Measurements from ENCODE around the gene RHOD.

Gene RHOD

DNA sequence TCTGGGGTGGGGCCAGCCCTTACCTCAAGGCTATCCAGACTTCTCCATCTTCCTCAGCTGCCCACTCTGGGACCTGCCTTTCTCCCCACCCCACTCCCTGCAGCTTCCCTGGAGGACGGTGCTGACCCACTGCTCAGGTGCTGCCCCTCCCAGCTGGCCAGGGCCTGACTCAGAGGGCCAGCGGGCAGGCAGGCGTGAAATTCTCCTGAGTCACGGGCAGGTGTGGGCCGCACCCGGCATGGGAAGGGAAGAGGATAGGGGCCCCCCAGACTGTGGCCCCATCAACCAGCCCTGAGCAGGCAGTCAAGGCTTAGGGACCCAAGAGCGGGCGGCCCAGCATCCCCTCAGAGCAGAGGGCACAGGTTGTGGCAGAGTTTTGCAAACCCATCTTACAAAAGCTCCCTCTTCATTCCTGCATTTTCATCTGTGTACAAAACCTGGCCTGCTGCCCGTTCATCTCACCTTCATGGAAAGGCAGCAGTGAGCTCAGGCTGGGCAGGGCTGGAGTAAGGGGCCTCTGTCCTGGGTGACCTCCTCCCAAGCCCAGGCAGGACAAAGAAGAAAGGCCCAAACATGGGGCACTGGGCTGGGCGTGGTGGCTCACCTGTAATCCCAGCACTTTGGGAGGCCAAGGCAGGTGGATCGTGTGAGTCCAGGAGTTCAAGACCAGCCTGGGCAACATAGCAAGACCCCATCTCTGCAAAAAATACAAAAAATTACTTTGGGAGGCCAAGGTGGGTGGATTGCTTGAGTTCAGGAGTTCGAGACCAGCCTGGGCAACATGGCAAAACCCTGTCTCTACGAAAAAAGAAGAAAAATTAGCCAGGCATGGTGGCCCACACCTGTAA lies 6.1 kb downstream of the RHOD start:
- DNase-seq (ENCODE audit: low spot score), result no peak

DNA sequence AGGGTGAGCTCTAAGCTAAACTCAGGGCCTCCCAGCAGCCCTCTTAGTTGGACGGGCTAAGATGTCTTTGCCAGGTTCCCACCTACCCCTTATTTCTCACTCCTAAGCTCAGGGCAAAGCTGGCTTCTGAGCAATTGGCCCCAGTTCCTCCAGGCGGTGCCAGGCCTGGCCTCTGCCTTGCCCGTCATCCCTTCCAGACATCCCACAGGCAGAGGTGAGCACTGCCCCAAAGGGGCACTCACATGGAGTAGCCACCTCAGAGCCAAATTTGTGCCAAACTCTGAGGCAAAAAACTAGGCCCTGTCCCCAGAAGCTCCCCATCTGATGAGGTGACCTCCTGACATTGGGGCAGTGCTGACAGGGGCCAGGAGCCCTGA lies 9.7 kb downstream of the RHOD start:
- DNase-seq (ENCODE audit: low spot score), result no peak

DNA sequence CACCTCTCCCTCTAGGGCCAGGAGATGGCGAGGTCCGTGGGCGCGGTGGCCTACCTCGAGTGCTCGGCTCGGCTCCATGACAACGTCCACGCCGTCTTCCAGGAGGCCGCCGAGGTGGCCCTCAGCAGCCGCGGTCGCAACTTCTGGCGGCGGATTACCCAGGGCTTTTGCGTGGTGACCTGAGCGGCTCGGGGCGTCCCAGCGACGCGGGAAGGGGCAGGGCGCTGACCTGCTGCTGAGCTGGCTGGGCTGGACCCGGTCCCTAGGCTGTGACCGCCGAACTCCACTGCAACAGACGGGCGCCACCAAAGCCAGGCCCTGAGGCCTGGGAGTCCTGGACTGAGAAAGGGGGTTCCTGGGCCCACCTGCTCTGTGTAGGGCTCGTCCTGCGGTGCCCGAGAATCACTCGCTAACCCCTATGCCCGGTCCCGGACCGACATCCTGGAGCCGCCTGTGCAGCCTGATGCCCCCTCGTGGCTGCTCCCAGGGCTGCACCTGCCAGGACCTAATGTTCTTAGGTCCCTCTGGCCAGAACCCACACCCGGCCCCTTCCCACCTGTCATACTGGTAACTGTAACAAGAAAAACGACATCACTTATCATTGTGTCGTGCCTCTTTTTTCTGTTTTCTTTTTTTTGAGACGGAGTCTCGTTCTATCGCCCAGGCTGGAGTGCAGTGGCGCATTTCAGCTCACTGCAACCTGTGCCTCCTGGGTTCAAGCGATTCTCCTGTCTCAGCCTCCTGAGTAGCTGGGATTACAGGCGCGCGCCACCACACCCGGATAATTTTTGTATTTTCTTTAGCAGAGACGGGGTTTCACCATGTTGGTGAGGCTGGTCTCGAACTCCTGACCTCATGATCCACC lies 15.0 kb downstream of the RHOD start:
- peak; percentile 64 for DNase-seq (ENCODE audit: low spot score)

DNA sequence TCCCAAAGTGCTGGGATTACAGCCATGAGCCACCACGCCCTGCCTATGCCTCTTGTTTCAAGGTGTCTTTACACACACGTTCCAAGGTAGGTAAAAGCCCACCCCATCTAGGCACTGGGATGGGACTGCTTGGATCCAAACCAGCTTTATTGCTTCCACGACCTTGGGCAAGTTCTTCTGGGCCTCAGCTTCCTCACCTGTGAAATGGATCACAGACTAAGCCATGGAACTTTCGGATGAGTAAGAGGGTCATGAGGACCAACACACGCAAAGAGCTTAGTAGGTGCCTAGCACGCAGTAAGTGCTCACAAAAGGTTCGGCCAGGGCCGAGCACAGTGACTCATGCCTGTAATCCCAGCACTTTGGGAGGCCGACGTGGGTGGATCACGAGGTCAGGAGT lies 15.6 kb downstream of the RHOD start:
- no peak for DNase-seq (ENCODE audit: low spot score)

DNA sequence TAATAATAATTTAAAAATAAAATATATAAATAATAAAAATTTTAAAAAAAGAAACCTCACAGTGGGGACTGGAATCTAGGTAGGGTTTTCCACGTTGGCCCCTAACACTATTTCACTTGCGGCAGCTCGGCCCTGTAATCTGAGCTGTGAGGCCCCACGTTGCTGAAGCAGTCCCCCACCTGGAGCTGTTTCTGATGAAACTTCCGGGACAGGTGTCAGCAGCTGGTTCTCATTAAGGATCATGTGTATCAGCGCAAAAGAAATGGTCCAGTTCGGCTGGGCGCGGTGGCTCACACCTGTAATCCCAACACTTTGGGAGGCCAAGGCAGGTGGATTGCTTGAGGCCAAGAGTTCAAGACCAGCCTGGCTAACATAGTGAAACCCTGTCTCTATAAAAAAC lies 17.3 kb downstream of the RHOD start:
- no peak for DNase-seq (ENCODE audit: low spot score)

DNA sequence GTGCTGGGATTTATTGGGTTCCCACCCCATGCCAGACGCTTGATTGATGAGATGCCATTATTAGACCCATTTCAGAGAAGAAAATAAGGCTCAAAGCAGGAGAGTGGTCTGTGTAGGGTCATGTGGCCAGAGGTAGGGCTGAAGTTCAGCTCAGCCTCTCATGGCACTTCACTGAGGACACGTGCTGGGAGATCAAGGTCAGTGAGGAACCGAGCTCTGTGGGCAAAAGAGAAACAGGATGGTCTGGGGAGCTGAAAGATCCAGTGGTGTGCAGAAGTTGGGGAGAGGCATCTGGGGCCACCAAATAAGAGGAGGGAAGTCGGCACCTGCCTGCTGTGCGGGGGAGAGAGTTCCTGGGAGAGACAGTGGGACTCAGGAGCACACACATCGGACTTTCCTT lies 19.6 kb downstream of the RHOD start:
- no peak for DNase-seq (ENCODE audit: low spot score)

DNA sequence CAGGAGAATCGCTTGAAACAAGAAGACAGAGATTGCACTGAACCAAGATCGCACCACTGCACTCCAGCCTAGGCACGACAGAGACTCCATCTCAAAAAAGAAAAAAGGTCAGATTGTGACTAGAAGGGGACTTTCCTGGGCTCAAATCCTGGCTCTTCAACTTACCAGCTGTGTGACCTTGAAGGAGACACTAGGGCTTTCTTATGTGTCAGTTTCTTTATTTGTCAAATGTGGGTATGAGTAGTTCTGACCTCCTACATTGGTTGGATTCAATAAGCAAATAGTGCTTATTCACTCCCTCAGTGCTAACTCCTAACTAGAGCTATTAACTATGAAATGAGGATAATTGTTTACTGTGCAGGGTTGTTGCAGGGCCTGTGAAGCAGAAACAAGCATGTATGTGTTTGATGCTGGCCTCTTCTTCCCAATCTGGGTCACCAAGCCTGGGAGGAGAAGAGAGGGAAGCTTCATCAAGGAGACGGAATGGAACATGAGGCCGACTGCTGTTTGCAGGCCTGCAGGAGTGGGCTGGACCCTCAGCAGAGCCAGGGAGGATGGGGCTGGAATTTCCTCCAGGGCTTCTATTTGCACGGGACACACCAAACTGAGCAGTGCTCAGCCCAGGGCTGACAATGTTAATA lies 22.5 kb downstream of the RHOD start:
- peak; percentile 58 for DNase-seq (ENCODE audit: low spot score)

DNA sequence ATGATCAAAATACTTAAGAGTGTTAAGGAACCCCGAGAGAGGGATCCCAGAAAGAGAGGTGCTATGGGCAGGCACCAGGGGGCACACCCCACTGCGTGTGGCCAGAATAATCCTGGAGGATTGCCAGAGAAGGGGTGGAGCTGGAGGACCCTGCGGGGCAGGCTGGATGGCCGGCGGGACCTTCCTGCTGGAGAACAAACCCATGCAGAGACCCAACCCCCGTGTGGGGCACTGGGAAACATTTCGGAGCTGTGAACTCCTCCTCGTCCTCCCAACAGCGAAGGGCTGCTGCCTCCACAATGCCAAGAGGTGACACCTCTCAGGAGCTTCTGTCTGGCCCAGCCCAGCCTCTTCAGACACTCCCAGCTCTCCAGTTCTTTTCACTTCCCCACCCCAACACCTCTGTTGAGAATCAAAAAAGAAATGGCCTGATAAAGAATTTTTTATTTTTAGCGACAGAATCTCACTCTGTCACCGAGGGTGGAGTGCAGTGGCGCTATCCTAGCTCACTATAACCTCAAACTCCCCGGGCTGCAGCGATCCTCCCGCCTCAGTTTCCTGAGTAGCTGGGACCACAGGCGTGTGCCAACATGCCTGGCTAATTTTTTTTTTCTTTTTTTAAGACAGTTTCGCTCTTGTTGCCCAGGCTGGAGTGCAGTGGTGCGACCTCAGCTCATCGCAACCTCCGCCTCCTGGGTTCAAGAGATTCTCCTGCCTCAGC lies 25.6 kb downstream of the RHOD start:
- DNase-seq (ENCODE audit: low spot score), result no peak

DNA sequence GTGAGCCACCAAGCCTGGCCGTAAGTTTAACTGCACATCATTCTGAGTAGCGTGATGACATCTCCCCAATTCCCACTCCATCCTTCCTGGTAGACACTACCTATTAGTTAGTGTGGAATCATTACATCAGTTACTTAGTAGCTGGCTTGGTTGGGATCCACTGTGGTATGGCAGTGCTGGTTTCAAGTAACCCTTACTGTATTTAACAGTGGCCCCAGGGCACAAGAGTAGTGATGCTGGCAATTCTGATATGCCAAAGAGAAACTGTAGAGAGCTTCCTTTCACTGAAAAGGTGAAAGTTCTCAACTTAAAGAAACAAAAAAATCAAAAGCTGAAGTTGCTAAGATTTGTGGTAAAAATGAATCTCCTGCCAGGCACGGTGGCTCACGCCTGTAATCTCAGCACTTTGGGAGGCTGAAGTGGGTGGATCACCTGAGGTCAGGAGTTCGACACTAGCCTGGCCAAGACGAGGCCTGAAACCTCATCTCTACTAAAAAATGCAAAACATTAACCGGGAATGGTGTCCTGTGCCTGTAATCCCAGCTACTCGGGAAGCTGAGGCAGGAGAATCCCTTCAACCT lies 27.2 kb downstream of the RHOD start:
- no peak for DNase-seq (ENCODE audit: low spot score)

DNA sequence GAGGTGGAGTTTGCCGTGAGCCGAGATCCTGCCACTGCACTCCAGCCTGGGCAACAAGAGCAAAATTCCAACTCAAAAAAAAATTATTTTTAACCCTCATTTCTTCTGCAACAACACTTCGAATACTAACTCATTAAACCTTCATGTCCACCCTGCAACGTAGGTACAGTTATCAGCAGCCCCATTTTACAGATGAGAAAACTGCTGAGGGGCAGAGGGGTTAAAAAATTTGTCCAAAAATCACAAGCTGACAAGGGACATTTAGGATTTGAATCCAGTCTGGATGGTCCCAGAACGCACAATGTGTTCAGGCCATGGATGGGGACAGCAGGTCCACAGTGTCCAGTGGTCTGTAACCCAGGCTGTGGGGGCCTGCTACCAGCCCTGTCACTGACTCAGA lies 29.0 kb downstream of the RHOD start:
- DNase-seq (ENCODE audit: low spot score), result no peak

DNA sequence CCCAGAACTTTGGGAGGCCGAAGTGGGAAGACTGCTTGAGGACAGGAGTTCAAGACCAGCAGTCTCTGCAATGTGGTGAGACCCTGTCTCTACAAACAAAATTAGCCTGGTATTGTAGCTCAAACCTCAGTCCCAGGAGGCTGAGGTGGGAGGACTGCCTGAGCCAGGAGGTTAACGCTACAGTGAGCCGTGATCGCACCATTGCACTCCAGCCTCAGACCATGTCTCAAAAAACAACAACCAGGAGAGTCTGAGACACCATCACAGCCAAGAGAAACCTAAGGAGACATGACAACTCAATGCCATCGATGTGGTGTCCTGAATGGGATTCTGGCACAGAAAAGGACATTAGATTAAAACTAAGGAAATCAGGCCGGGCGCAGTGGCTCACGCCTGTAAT lies 34.1 kb downstream of the RHOD start:
- no peak for DNase-seq (ENCODE audit: low spot score)

DNA sequence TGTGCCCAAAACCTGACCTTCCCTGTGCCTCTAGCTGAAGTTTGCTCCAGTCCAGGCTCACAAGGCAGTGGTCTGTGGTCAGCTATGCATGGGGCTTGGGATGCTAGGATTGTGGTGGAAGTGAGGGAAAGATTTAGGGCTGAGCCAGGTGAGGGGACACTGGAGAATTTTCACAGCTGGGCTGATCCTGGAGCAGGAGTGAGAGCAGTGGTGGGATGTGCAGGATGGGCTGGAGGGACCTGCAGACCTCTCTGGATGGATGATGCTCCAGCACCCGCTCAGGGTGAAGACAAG lies 38.5 kb downstream of the RHOD start:
- no peak for DNase-seq (ENCODE audit: low spot score)

DNA sequence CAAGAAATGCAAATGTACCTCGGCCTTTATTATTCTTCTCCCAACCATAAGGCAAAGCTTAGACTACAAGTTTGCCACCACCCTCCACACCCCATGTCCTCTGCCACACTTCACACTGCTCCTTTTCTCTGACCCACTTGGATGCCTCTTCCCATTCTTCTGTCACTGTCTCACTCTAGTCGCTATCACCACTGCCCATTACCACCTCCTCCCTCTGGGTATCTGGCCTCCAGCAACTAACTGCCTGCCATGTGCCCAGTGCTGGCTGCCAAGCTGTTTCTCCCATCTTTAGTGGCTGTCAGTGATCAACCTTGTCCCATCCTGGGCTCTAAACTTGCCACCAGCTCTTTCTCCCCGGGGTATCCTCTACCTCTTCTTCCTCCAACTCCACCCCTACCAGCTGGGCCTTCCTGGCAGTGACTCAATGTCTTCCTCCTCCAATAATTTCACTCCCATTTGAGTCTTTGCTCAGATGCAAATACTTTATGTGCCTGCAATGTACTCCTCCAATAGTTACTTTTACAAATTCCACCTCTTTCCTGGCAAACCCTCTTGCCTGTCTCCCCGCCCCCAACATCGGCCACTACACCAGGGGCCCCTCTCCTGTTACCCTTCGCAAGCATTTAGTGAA lies 42.3 kb downstream of the RHOD start:
- no peak for DNase-seq (ENCODE audit: low spot score)

DNA sequence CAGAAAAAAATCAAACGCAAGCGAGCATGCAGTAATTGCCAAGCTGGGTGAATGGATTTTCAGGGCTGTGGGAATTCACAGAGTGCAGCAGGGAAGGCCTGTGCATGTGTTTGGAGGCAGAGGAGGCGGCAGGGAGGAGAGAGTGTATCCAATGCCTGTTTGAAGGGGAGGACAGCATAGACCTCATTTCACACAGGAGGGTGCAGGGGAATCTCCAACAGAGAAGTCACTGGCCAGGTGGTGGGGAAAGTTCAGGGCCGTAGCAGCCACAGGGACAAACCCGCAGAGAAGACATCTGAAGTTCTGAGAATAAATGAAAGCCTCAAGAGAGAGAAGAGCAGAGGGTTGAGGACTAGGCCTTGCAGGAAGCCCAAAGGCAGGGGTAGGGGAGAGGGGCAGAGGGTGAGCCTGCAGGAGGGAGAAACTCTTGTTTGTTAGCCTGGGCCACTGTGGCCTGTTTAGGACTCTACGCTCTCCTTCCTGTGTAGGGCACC lies 43.2 kb downstream of the RHOD start:
- no peak for DNase-seq (ENCODE audit: low spot score)

DNA sequence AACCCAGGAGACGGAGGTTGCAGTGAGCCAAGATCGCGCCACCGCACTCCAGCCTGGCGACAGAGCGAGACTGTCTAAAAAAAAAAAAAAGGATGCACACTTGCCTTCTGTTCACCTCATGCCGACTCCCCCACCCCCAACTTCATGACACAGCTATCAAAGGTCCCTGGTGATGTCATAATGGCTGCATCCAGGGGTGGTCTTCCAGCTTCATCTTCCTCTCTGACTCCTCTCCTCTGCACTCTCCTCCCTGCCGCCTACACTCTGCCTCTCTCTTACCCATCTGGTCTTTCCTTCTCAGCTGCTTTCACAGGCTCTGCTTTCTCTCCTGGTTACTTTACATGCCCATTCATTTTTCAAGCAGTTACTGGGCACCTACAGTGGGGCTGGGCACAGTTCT lies 46.0 kb downstream of the RHOD start:
- DNase-seq (ENCODE audit: low spot score), result no peak

DNA sequence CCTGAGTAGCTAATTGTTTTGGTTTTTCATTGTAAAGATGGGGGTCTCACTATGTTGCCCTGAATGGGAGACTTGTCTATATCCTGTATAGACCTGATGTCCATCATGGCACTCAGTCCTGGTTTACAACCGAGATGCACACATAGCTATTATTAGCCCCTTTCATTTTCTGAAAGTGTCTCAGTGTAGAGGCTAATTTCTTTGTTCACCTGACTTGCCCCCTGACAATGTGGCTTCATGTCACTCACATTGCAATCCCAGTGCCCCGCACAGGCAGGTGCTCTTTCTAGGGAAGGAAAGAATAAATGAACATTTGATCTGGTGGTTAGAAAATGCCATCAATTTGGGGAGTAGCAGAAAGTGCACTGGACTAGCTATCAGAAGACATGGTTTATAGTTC lies 49.3 kb downstream of the RHOD start:
- DNase-seq (ENCODE audit: low spot score), result no peak

DNA sequence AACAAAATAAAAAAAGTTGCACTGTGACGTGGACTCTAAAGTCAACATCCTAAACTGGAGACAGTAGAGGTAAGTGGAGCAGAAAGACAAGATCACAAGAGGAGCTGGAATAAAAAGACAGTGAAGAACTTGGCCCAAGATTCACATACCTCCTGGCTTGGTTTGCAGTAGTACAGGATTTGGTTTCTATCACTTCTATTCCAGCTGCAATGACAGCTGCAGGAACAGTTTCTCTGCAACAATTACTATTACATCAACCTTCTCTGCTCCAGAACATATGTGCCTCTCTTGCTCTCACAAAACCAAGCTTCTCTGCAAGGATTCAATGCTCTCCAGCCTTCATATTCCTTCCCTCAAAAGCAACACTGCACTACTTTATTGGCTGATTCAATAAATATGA lies 54.6 kb downstream of the RHOD start:
- no peak for DNase-seq (ENCODE audit: low spot score)

DNA sequence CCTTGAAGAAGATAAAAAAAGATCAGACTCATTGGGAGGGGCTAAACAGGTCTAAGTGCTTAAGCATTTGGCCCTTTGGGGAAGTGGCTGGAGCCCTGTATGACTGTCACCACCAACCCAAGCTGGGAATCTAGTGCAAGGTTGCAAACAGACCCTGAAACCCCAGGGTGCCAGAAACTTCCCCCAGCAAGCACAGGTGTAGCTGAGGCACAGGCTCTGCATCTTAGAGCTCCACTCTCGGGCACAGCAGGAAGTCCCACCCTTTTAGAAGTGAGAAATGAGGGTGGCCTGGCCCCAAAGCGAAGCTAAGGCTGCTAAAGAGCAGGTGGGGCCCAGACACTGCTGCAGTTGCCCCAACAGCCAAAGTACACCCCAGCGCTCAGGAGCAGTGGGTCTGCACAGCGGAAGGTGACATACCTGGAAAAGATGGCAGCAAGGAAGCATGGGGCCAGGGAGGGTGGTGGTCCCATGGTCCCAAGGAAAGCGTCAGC lies 56.6 kb downstream of the RHOD start:
- DNase-seq (ENCODE audit: low spot score), result no peak

DNA sequence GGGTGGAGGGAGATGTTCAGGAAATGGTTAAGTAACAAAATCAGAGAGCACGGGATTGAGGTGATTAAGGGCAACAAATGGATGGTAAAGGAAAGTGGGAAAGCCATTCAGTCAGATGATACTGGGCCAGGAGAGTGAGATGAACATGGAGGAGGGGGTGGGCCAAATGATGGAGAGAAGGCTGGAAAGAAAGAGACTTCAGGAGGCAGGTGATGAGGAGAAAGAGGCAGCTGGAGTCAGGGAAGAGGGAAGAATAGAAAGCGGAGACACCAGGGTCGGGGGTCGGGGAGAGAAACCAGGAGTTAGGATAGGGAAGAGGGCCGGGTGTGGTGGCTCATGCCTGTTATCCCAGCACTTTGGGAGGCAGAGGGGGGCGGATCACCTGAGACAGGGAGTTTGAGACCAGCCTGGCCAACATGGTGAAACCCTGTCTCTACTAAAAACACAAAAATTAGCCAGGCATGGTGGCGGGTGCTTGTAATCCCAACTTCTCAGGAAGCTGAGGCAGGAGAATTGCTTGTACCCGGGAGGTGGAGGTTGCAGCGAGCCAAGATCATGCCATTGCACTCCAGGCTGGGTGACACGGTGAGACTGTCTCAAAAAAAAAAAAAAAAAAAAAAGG lies 57.7 kb downstream of the RHOD start:
- DNase-seq (ENCODE audit: low spot score), result no peak

DNA sequence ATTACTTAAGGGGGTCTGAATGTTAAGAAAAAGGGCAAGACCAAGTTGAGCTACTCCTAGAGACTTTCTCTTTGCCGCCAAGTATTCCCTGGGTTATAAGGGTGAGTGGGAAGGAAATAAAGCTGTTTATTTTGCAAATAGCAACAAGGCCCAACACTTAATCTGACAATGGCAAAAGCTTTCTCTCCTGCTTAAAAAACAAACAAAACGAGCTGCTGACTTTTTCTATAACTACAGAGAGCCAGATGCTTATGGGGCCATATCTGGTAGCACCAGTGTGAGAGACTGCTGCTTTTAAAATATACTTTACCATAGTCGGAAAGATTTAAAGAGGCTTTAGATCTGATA lies 60.1 kb downstream of the RHOD start:
- DNase-seq (ENCODE audit: low spot score), result no peak

DNA sequence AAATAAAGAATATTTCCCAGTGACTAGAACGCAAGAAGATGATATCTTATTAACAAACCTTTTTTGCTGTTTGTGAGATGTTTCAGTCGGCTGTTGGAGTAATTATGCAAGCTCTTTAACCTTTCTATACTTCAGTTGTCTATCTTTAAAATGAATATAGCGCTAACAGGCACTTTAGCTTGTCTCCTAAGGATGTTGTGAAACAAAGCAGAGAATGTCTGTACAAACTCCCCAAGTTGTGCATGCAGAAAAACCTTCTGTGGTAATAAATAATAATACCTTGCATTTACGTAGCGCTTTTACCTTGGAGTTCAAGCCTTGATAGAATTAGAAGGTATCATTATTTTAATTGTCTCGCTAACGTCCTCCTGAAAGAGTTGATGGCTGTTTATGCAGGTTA lies 60.5 kb downstream of the RHOD start:
- DNase-seq (ENCODE audit: low spot score), result no peak
